HG02970 (cell line): Measurements from ENCODE around the gene ARMS2.

Experiments used
- ATAC-seq: cut with Tn5 transposase; IDR thresholded peaks from one replicate; pipeline ENCODE4 v1.9.1; 2021; ENCODE audit warnings: mild to moderate bottlenecking, moderate library complexity, moderate number of reproducible peaks; ENCODE audit not compliant: unreplicated experiment, low FRiP score

ARMS2 gene

GRCh38 chr10:122468926-122469781, 14.7 kb downstream of the ARMS2 start:
- no peak for ATAC-seq

GRCh38 chr10:122469848-122470247, 15.4 kb downstream of the ARMS2 start:
- ATAC-seq, result no peak

DNA sequence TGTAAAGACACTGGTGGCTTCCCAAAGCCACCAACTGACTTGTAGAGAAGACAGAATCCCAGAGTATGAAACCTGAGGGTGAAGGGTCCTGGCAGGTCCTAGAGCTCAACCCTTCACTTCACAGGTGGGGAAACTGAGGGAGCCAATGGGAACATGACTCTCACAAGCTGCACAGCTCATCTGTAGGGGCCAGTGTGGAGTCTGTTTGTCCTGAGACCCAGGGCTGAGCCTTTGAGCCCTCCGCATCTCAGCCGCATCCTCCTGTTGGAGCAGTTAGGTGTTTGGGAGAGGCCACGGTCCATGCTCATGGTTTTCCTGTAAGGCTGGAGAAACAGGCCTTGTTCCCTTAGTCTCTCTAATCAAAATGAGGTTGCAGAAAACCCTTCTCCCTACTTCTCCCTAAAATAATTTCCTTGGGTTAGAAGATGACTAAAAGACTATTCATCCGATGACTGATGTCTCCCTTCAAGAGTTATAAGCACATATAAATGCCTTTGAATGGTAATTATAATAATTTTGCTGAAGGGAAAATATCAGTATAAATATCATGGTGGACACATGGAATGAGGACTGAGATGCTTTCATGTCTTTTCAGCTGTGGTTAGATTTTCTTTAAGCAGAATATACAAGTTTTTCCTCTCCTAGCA, 17.2 kb downstream of the ARMS2 start:
- no peak for ATAC-seq

DNA sequence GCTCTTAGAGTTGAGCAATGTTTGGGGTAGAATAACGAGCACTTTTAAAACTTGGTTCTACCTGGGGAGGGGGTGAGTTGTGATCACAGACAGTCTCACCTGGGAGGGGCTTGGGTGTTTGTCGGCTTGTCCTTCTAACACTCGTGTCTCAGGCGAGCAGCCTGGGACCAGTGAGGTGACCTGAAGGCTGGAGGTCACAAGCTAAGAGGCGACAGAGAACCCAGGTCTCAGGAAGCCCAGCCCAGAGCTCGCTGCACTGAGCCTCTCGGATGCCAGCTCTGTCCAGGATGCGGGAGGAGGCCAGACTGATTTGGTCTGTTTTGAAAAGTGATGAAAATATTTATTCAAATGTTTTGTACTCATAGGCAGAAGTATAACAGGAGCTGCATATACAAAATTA, 18.7 kb downstream of the ARMS2 start:
- no peak for ATAC-seq

- ATAC-seq, result no peak
Observed at GRCh38 chr10:122474131-122474818, 19.8 kb downstream of the ARMS2 start.

DNA sequence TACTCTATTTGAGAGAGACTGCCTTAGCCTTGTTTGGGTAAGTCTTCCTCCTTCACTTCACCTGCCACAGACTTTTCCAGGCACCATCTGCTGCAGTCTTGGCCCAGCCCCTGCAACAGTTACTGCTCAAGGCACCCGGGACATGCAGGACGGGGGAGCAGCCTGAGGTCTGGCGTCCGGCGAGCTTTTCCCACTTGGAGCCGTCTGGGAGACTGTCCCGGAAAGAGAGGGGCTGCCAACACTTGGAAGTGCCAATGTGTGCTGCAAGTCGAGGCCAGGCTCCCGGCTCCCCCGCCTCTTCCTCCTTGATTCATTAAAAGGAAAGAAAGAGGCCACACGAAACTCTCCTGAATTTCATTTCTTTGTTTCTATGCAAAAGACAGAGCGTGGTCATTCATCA, 20.6 kb downstream of the ARMS2 start:
- ATAC-seq, result no peak

GRCh38 chr10:122475591-122476332, 21.3 kb downstream of the ARMS2 start:
- ATAC-seq, result no peak

DNA sequence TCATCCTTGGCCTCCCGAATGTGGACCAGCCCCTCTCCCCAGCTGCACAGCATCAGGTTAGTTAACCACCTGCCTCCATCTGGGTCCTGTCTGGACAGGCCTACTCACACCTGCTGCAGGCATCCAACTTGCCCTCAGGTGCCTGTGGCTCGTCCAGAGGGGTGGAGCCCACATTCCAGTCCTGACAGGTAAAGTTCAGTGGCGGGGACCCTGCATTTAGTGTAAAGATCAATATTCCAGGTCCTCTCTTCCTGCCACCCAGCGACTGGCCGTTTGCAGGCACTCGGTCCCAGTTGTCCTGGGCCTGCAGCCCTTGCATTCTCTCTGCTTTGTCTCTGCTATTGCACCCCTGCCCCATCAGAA, 21.9 kb downstream of the ARMS2 start:
- ATAC-seq, result no peak

- ATAC-seq, result no peak
Observed at GRCh38 chr10:122477436-122477835, 23.0 kb downstream of the ARMS2 start.

GRCh38 chr10:122478971-122479370, 24.5 kb downstream of the ARMS2 start:
- ATAC-seq, result no peak

DNA sequence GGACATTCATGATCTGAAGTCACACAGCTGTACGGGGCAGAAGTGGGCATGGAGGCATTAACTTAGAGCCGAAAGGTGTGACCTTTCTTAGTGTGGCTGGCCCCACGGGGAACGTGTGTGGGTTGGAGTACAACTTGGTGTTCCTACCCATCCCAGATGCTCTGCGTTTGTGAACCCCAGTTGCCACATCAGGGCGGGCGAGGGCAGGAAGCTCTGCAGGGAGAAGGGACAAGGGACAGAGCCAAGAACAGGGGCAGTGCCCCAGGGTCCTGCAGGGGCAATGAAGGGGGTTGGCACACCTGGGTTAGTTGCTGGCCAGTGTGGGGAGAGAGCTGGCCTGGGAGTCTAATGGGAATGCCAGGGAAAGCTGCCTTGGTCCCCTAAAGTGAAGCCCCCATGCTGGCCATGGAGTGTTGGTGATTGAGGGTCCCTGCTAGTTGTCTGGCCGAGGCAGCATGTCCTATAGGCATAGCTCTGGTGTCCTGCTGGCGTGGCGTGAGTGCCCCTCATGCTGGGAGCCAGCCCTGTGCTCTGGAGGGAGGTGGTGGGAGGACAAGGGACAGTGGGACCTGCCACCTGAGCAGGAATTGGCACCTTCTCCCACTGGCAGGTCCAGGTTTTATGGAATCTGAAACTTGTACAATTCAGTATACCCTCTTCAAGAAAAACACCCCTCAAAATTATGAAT, 25.8 kb downstream of the ARMS2 start:
- ATAC-seq, result no peak

DNA sequence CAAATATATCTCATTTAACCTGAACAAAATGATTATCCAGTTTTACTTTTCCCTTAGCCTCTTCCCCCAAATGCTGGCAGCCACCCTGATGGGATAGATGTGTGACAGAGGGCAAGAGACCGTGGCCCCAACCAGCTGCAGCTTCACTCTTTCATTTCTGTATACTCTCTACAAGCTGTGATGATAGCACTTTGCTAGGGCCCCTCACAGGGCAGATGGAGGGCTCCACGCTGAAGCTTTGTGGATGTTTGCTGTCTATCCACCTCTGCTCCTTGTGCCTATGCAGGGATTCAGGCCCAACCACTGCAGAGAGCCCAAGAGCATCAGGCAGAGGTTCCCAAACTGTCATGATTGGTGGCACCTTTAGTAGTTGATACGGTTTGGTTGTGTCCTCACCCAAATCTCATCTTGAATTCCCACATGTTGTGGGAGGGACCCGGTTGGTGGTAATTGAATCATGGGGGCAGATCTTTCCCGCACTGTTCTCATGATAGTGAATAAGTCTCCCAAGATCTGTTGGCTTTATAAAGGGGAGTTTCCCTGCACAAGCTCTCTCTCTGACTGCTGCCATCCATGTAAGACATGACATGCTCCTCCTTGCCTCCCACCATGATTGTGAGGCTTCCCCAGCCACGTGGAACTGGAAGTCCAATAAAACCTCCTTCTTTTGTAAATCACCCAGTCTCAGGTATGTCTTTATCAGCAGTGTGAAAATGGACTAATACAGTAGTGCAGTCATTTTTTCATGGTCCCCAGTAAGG, 27.0 kb downstream of the ARMS2 start:
- ATAC-seq, result no peak

- ATAC-seq, result no peak
Observed at GRCh38 chr10:122484276-122485060, 30.0 kb downstream of the ARMS2 start.

- ATAC-seq, result no peak
Observed at GRCh38 chr10:122485670-122486069, 31.2 kb downstream of the ARMS2 start.

GRCh38 chr10:122486406-122487080, 32.1 kb downstream of the ARMS2 start:
- ATAC-seq, result no peak

DNA sequence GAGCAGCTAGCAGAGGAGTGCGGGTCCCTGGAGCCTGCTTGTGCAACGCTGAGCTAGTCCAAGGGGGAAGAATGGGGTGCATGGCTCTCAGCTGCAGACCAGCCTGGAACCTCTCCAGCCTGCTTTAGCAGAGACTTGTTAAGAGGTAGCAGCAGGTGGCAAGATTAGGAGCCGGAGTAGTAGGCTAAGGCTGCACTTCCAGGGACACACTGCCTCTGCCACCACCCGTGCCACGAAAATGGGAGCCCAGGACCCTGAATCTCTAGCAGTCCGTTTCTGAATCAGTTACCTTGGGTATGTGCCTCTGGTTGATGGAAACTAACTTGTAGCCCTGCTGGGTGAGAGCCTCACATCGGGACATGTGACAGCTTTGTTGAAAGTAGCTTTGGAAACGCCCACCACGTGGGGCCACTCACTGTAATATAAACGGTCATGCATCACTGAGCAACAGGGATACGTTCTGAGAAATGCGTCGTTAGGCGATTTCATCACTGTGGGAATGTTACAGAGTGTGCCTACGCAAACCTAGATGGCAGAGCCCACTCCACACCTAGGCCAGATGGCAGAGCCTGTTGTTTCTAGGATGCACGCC, 32.8 kb downstream of the ARMS2 start:
- no peak for ATAC-seq

GRCh38 chr10:122490268-122490667, 35.8 kb downstream of the ARMS2 start:
- no peak for ATAC-seq
